ENCODE results near the gene OR9A4.
"Not testable (repeated sequence)": the region's sequence is repeated elsewhere in the genome, so short reads cannot be mapped to it uniquely, and the experiment has no call there.

The OR9A4 gene, protein sequence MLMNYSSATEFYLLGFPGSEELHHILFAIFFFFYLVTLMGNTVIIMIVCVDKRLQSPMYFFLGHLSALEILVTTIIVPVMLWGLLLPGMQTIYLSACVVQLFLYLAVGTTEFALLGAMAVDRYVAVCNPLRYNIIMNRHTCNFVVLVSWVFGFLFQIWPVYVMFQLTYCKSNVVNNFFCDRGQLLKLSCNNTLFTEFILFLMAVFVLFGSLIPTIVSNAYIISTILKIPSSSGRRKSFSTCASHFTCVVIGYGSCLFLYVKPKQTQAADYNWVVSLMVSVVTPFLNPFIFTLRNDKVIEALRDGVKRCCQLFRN

GRCh38 chr7:141916099-141916498 is at the start of gene OR9A4:
TSS of gene OR9A4 (plus strand) at chr7:141916399. CDS start at chr7:141918876, 2,477 bp downstream.
- DNase-seq, result no peak

DNA sequence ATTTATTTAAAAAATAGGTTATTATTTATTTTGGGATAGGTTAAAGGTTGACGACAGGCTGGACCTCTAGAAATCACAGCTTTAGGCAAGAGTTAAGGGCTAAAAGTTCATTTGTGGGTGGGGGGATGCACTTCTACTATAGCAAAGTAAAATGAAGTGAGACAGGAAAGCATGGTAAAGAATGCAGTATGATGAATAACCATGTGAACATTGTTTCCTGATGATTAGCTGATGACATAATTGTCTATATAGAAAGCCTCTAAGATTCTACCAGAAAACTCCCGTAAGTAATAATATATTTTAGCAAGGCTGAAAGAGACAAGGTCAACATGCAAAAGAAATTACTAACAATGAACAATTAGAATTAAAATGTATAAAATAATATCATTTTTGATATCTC is 49.2 kb upstream of the OR9A4 start:
- no peak for DNase-seq

GRCh38 chr7:141872931-141873330 is 43.3 kb upstream of the OR9A4 start:
- DNase-seq, result no peak

- DNase-seq, result no peak
These were observed 41.4 kb upstream of the OR9A4 start for GRCh38 chr7:141874787-141875186.

DNA sequence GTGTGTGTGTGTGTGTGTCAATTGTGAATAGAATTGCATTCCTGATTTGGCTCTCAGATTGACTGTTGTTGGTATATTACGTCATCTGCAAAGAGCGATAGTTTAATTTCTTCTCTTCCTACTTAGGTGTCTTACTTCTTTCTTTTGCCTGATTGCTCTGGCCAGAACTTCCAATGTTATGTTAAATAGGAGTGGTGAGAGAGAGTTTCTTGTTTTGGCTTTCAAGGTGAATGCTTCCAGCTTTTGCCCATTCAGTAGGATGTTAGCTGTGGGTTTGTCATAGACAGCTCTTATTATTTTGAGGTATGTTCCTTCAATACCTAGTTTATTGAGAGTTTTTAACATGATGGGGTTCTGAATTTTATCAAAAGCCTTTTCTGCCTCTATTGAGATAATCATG is 40.7 kb upstream of the OR9A4 start:
- DNase-seq, result no peak

DNA sequence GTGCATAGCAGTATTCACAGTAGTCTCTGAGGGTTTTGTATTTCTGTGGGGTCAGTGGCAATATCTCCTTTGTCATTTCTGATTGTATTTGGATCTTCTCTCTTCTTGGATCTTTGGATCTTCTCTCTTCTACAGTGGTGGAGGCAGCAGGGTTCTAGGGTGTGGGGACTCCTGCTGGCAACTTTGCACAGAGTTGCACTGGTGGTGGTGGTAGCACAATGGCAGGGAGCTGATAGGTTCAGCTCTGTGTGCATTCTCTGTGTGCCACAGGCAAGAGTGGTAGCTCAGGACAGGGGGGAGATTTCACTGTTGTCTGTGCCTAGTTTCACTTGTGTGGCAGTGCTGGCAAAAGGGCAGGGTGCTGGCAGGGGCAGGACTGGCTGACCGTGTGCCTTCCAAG is 39.8 kb upstream of the OR9A4 start:
- no peak for DNase-seq

GRCh38 chr7:141877365-141877764 is 38.8 kb upstream of the OR9A4 start:
- DNase-seq, result no peak

- no peak for DNase-seq
These were observed 35.2 kb upstream of the OR9A4 start for GRCh38 chr7:141880960-141881359.

DNA sequence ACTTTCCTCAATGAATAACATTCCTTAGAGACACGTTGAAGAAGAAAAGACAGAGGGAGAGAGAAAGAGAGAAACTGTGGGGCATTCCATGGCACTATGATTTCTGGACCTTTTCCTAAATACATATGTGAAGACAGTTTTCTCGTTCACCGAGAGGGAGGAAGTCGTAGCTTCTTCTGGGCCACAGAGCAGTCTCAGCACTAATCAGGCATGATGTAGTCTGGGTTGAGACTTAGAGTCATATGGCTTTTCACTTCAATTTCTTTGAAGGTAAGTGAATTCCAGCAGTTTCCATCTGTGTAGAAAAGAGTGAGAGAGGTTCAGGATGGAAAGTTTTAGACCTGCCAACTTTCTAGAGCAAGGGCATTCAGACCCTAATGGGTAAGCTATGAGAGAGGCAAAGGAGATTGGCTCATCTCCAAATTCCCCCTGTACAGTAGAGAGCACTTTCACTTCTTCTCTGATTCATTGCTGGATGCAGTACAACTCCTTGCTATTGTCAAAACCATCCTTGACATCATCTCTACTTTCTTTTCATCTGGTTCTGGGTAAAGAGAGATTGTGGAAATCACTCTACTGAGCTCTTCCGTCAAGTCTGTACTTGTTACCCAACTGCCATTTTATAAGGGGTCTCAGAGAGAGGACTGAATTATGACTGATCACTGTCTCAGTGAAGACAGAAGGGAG is 31.5 kb upstream of the OR9A4 start:
- DNase-seq, result no peak

DNA sequence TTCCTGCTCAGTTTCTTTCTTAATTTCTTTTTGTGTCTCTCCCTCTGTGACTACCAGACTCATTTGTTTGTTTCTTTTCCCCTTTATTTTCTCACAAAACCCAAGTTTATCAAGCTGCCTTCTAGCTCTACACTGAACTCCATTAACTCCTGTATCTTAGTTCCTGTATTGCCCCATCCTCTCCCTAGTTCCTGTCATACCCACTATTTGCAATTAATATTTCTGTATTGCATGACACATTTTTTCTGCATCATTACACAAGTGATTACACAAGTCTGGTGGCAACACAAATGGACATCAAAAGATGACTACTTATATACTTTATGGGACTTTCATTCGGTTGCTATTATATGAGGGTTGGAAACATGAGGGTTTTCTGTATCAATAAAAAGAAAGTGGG is 26.9 kb upstream of the OR9A4 start:
- peak; percentile 6 for DNase-seq

DNA sequence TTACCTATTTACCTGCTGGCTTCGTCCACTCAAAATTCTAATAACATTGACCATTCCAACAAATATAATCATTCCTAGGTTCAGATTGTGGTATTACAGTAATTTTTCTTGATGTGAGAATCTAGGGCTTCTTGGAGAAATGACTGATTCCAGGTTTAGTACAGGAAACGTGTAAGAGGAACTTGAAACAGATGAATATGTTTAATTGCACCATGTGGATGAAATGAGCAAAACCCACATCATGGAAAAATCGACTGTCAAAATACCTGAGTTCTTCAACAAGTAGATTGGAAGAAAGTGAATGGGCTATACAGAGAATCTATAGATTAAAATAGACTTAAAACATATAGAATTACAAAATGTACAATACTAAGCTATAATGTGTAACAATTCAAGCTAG is 24.9 kb upstream of the OR9A4 start:
- DNase-seq, result no peak

- not testable (repeated sequence) for DNase-seq
These were observed 16.8 kb upstream of the OR9A4 start for GRCh38 chr7:141899366-141899765.

DNA sequence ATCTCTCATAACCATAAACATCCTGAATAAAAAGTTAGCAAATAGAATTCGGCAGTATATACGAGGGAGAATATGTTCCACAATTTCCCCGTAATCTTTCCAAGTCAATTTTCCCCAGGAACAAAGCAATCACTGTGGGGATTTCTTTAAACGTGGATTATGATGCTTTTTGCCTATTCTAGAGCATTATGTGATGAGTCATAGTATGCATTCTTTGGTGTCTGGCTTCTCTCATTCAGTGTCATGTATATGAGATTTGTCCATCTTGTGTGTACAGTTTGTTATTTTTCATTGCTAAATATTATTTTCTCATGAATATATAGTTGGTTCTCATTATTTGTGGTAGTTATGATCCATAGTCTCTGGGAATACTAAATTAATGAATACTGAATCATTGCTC is 9.9 kb upstream of the OR9A4 start:
- no peak for DNase-seq

GRCh38 chr7:141911391-141911790 is 4.8 kb upstream of the OR9A4 start:
- DNase-seq, result no peak

DNA sequence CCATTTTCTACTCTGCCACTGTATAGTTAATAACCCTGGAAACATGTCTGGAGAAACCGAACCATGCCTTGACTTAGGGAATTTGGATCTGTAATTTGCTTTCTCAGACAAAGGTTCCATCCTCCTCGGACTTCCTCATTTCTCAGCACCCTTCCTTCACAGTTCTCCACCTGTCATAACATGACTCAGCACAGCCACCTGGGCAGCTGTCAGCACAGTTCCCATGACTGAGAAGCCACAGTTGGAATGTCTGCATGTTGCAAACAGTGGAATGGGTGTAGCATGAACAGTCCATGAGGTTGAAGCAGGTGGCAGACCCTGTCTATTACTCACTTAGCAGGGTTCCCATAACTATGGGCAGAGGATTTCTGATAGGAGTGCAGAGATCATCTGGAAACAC is 634 bp upstream of the OR9A4 start:
- DNase-seq, result no peak

DNA sequence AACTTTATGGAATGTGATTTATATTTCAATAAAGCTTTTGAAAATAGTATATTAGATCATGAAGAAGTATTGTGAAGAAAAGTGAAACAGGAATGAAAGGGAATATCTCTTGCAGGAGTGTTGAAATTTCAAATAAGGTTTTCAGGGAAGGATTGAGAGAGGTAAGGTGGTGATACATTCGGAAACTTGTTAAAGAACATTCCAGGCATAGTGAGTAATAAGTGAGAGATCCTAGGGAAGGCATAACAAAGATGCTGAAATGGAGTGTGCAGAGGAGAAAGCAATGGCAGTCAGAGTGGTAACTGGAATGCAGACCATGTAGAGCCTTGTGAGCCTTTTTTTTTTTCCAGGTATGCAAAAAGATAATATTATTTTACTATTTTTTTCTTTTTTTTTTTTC is 4.1 kb downstream of the OR9A4 start:
- no peak for DNase-seq

GRCh38 chr7:141928146-141928844 is 12.1 kb downstream of the OR9A4 start:
- no peak for DNase-seq

DNA sequence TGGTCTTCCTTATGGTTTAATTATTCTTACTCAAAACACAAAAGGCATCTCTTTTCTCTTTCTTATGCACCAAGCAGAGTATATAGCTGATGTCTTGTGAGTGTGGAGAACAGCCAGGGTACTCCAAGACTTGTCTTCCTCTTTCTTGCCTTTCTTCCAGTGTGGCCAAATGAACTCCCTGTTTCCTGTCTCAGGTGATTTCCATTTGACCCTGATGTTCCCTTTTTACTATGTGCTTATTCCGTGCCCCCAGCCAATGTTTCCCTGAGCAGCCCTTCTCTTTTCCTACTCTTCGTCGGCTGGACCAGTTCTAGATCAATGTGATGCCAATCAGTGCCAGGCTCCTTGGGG is 12.6 kb downstream of the OR9A4 start:
- DNase-seq, result no peak

DNA sequence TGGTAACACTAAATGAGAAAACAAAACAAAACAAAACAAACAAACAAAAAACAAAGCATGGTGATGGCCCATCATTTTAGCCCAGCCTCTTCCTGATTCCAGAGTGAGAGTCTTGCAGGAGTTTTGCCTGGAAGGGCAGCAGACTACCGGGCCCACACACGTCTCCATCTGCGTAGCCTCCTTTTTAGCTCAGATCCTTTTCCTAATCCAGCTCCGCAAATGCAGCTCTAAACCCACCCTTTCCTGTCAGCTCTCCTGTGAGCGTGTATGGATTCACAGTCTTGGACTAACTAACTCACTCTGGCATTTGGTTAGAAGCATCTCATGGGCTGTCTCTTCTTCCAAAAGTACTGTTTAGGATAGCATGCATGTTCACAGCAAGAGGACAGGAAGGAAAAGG is 14.0 kb downstream of the OR9A4 start:
- DNase-seq, result no peak

DNA sequence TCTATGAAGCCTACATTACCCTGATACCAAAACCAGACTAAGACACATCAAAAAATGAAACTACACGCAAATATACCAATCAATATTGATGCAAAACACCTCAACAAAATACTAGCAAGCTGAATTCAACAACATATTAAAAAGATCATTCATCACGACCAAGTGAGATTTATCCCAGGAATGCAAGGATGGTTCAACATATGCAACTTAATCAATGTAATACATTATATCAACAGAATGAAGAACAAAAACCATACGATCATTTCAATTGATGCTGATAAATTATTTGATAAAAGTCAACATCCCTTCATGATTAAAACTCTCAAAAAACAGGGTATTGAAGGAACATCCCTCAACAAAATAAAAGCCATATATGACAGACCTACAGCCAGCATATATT is 24.9 kb downstream of the OR9A4 start:
- DNase-seq, result no peak

GRCh38 chr7:141943846-141944245 is 27.6 kb downstream of the OR9A4 start:
- no peak for DNase-seq

GRCh38 chr7:141944811-141945210 is 28.6 kb downstream of the OR9A4 start:
- DNase-seq, result no peak

- DNase-seq, result peak; percentile 17
These were observed 29.2 kb downstream of the OR9A4 start for GRCh38 chr7:141945356-141945755.

- no peak for DNase-seq
These were observed 30.6 kb downstream of the OR9A4 start, which contains the start of gene CLEC5A for GRCh38 chr7:141946796-141947195. TSS of gene CLEC5A (minus strand) at chr7:141946974. CDS start at chr7:141946292, 682 bp downstream.
